Stimulated activated CD8-positive, alpha-beta memory T cell treated with anti-CD3 and anti-CD28 coated beads, Interleukin-4, amount 100 ng/mL, for 1 hour (primary cell): ENCODE data around the gene PDLIM3.
A peak's percentile ranks its signal among the peaks of the same experiment; 100 is the strongest.

Experiments used
- DNase-seq, 2 donors: peaks; one replicate each; pipeline ENCODE4 v3.0.0-alpha.2; 2020; ENCODE audit warnings: low read depth in 2 of 2, low spot score in 1 of 2

The PDLIM3 gene

DNA sequence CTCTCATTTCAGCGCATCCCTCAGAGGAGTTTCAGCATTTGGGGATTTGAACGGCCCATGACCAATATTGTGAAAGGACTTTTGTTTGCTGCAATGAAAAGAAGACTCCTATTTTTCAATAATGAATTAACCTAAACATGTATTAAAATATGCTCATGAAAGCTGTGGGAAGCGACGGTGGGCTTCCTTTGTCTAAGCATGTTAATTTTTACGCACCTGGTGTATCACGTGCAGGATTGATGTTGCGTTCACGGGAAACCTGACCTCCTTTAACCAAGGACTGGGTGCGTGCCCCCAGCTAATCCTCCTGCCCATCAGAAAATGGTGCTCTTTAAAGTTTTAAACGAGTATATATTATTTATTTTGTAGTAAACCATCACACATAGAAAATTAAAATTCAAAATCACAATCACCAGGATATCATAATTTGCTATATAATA is 63.2 kb downstream of the PDLIM3 start:
- no peak for DNase-seq

DNA sequence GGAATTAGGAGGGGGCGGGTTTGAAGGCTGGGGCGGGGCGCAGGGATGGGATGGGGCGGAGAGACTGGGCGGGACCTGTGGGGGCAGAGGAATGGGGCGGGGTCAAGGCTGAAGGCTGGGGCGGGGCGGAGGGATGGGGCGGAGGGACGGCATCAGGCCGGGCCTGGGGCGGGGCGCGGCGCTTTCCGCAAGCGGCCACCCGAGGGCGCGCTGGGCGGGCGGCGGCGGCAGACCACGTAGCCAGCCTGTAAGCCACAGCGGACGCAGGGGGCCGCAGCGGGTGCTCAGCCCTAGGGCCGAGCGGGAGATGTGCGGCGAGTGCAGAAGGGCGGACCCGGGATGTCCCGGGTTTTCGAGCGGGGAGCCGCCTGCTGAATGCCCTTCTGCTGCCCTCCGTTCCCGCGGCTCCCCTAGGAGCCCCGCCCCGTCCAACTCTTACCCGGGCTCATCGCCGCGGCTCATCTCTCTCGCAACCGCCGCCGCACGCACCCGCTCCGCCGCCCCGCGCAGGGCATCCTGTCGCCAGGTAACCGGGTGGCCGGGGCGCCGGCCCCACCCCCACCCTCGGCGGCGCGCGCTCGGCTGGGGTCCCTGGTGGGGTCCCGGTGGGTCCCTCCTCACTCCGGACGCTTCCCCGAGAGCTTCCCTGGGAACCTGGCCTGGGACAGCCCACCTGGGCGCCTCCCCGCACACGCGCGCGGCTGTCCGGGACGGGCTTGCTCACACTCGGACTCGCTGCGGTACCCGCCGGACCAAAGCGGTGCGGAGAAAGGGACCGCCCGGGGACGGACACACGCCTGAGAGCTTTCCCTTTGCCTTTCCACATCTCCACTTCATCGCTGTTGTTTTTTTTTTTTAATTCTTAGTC is 63.8 kb downstream of the PDLIM3 start, which contains the start of gene CCDC110:
Gene CCDC110 (minus strand): TSS at position 499 of the 868 bp plus-strand sequence. CDS start 50 bp downstream, at position 449.
- peak; percentile 77 to 79 for DNase-seq

DNA sequence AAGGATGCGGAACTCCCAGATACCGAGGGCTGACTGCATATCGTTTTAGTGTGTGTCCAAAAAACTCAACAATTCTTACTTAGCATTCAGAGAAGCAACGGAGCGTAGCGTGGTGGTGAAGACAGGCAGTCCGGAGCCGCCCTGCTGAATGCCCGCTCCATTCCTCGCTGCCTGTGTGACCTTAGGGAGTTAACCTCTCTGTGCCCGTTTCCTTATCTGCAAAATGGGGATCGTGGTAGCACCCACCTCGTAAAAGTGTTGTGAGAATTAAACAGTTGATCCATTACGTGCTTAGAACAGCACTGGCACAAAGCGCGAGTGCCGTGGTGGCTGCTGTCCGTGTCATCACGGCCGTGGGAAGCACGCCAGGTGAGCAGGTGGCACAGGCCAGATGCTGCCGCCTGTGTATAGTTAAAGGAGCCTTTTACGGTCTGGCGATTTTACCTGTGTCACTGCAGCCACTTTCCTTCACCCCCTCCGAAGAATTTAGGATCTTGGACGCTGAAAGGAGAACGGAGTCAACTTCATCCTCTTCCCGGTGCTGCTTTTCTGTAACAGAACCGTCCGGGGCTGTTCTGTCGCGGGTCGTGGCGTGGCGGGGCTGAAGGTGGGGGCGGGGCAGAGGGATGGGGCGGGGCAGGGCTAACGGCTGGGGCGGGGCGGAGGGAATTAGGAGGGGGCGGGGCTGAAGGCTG is 64.7 kb downstream of the PDLIM3 start:
- DNase-seq, result peak; percentile 8 to 17

DNA sequence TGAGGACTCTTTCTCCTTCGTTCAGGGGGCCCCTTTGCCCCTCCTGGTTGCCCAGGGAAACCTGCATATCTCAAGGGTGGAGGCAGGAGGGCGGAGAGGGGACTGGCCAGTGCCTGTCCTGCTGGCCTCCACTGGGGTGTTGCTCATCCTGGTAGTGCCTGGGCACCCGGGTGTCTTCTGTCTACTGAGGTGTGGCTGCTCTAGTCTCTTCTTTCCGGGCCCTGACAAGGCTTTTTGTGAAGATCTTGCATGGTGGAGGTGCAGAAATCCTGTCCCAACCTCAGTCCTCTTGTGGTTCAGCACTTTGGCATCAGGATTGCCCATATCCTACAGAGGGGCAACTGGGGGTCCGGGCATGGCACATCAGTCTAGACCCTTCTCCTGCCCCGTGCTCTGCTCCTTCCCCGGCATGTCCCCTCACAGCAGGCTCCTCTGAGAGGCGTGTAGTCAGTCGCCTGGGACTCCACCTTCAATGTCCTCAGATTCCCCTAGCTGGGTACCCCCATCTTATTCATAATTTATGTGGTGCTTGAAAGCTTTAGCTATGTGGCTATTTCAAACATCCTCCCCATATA is 65.6 kb downstream of the PDLIM3 start:
- no peak for DNase-seq

DNA sequence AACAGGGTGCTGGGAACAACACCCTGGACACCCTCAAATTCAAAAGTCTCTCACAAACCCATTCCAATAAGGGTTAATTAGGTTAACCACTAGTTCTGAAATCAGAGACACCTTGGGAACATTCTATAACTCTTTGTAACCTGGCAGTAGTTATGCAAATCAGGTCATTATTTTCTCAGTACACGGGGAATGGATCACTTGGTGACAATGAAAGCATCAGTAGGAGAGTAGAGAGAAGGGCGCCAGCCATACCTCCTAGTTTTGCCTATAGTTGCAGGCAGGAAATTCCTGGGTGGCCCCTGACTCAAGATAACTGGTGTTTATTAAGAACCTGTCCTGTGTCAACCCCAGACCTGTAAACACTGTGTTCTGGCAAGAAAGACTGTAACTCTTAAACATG is 66.3 kb downstream of the PDLIM3 start:
- no peak for DNase-seq

DNA sequence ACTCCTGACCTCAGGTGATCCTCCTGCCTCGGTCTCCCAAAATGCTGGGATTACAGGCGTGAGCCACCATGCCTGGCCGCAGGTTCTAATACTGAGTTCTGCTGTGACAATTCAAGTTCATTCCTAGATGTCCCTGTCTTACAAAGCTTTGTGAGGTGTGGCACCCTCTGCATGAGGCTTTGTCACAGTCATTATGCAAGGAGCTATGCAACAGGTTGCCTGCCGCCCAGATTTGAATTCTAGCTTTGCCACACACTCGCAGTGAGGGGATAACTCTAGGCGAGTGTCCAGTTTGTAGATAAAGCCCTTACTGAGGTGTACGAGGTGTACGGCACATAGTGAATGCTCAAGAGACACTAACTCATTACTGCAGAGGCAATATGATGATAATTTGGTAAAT is 67.3 kb downstream of the PDLIM3 start:
- DNase-seq, result no peak

DNA sequence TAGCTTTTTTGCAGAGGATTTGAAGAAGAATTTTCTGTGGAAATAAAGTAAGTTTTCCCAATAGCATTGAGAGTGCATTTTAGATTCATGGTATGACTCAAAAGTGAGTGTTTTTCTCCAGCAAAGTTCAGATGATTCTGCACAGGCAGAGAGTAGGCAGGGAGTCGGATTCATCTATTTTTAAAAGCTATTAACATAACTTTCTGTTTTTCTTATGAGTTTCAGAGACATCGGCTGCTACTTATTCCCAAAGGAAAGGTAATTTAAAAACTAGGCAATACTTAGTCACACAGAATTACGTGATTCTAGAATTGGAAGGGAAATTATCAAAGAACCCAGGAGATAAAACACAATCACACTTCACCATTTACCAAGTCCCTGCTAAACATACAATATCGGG is 68.2 kb downstream of the PDLIM3 start:
- DNase-seq, result no peak

DNA sequence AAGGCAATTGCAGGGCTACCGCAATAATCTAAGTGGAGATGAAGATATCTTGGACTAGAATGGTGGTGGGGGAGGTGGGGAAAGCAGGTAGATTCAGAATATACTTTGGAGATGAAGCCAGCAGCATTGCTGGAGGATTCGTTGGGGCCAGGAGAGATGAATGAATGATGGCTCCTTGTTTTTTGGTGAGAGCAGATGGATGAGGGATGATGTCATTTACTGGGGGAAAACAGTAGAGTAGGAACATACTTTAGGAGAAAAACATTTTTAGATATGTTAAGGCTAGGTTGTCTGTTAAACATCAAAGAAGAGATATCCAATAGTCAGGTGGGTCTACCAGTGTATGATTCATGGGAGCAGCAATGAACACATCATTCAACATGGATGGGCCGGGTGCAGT is 69.6 kb downstream of the PDLIM3 start:
- no peak for DNase-seq

DNA sequence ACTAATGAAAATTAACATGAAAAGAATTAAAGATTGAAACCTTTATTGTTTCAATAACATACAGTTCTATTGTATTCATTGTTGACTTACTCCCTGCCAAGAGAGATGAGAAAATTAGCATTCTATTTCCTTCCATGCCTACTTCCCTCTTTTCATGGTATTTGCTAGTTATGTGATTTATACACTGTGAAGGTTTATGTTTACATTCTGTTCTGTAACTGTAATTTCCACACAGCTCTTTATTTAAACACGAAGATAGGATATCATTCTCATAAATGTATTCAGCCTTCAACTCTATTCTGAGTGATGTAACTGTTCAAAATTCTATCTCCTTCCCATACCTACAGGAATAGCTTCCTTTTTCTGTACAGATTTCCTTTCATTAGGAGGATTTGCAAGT is 70.4 kb downstream of the PDLIM3 start:
- DNase-seq, result no peak

DNA sequence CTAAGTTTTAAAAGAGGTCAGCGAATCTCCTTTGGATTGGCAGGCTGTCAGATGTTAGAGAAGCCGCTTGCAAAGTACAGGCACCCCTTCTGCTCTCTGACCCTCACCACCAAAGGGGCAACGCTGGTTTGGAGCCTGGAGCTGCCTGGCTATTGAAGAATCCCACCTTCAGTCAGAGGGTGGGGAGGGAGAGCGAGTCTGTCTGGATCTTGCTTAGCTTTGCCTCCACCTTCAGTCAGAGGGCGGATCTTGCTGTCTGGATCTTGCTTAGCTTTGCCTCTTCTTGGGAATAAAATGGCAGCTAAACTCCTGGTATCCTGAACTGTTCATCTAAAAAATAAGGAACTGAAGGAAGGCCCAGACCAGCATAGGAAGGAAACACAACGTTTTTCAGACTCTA is 71.1 kb downstream of the PDLIM3 start:
- no peak for DNase-seq

DNA sequence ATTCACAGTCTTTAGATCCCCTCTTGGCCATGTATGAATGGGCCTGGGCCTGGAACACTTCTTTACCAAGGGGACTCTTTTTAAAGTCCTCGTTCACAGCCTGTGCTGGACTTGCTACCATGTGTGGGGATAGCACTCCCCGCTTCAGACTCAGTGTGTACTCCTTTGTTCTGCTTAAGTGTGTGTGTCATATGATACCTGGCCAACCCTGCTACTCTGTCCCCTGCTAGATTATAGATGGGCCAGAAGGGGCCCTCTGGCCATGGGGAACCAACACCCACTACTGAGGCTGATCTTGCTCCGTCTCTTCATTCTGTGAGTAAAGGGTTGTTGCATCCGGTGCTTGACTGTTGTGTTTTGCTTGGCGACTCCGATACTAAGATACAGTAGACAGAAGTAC is 71.8 kb downstream of the PDLIM3 start:
- DNase-seq, result no peak

DNA sequence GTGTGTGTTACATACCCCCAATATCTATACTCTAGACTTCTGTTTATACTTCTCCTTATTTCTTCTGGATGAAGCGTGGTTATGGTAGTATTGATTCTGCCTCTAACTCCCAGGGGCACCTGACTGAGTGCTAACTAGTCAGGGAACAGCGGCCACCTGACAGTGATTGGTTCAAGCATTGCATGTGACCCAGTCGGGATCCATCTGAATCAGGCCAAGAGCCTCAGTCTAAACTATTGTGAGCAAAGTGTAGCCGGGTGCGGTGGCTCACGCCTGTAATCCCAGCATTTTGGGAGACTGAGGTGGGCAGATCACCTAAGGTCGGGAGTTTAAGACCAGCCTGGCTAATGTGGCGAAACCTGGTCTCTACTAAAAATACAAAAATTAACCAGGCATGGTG is 73.7 kb downstream of the PDLIM3 start:
- DNase-seq, result no peak

DNA sequence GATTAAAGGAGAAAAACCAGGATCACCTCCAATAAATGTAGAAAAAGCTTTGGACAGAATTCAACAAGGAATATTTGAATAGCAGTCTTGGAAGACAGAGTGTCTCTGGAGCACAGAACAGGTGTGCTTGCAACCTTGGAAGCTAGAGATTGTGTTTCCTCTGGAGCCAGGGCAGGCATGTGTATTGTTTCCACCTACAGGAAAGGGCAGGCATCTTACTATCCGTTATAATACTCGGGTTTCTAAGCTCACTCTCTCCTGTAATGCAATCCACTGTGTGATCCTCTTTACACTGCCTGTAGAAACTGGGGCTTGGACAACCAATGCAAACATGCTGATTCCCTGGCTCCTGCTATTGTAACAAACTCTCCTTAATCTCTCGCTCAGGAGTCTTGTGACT is 78.2 kb downstream of the PDLIM3 start:
- no peak for DNase-seq

DNA sequence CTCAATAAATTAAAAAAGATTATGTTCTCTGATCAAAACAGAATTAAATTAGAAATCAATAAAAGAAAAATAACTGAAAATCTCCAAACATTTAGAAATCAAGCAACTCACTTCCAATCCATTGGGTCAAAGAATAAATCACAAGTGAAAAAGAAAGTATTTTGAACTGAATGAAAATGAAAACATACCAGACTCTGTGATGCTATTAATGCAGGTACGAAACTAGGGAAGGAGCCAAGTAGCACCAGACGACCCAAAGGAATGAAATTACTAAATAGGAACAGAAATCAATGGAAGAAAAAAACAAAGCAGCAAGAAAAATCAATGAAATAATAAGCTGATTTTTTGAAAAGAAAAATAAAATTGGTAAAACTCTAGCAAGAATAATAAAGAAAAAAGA is 79.2 kb downstream of the PDLIM3 start:
- no peak for DNase-seq
